OCI-LY3 (cell line): ENCODE measurements around the gene MYO1G.

Experiments
- H2AFZ ChIP-seq: fragments of 200-600, 300-600 bp; shearing (Covaris generic); 2 replicates; pipeline ENCODE4 v1.6.0; 2014; ENCODE audit warnings: antibody characterized with exemption, low read depth, low read length
- H3K27ac ChIP-seq: fragments of 200-600, 300-600 bp; sonication (generic); 2 replicates; pipeline ENCODE4 v1.5.1; 2014; ENCODE audit warnings: mild to moderate bottlenecking, low read length, moderate library complexity, mixed read lengths
- H3K27me3 ChIP-seq: fragments of 200-600, 300-600 bp; sonication (generic); 2 replicates; pipeline ENCODE4 v1.6.1; 2014; ENCODE audit warnings: low read depth, low read length, mixed read lengths
- H3K36me3 ChIP-seq: fragments of 200-600, 300-600 bp; sonication (generic); replicated peaks from 2 replicates; pipeline ENCODE3; 2014; ENCODE audit warnings: low read depth, low read length, mixed read lengths
- H3K4me1 ChIP-seq: fragments of 300-600, 200-600 bp; sonication (generic); 2 replicates; pipeline ENCODE4 v1.6.1; 2014; ENCODE audit warnings: low read length, mixed read lengths
- H3K4me2 ChIP-seq: fragments of 200-600, 300-600 bp; sonication (generic); 2 replicates; pipeline ENCODE4 v1.6.1; 2014; ENCODE audit warnings: low read length, mixed read lengths
- H3K4me3 ChIP-seq: fragments of 300-600, 200-600 bp; sonication (generic); 2 replicates; pipeline ENCODE4 v1.5.1; 2014; ENCODE audit warnings: antibody characterized with exemption, mild to moderate bottlenecking, low read length, moderate library complexity
- H3K79me2 ChIP-seq: fragments of 300-600, 200-600 bp; shearing (Covaris generic); 2 replicates; pipeline ENCODE4 v1.6.1; 2014; ENCODE audit warnings: mild to moderate bottlenecking, low read length, mixed read lengths
- H3K9ac ChIP-seq: fragments of 300-600, 200-600 bp; shearing (Covaris generic); 2 replicates; pipeline ENCODE4 v1.6.0; 2014; ENCODE audit warnings: mild to moderate bottlenecking, low read length, moderate library complexity
- H3K9me3 ChIP-seq: fragments of 200-600, 300-600 bp; shearing (Covaris generic); 2 replicates; pipeline ENCODE4 v1.6.1; 2014; ENCODE audit warnings: low read length, mixed read lengths; ENCODE audit not compliant: insufficient read depth
- H4K20me1 ChIP-seq: fragments of 200-600, 300-600 bp; sonication (generic); 2 replicates; pipeline ENCODE4 v1.6.1; 2016; ENCODE audit warnings: low read length, mixed read lengths; ENCODE audit not compliant: insufficient read depth
- CTCF ChIP-seq: fragments of 200-600, 300-600 bp; sonication (generic); IDR thresholded peaks from 2 replicates; pipeline ENCODE4 v1.5.1; 2014; ENCODE audit warnings: antibody characterized with exemption, low read length, low read depth
- EZH2phosphoT487 ChIP-seq: fragments of 200-600 bp; shearing (Covaris generic); IDR thresholded peaks from 2 replicates; pipeline ENCODE4 v1.6.1; 2018; ENCODE audit warnings: antibody characterized with exemption, mixed run types, low read depth

Gene MYO1G

GRCh38 chr7:44945479-44945878, 33.3 kb downstream of the MYO1G start:
- Histone ChIP-seq H3K4me2 (no peak overlapping the region), H3K27ac (no peak overlapping the region), H3K36me3 (no peaks in the 10 kb centered on the region), H4K20me1 (no peaks in the 10 kb centered on the region), H3K79me2 (no peaks in the 10 kb centered on the region), H3K9me3 (no peaks in the 10 kb centered on the region), H3K4me1 (no peaks in the 10 kb centered on the region), H2AFZ (no peak overlapping the region), H3K4me3 (no peak overlapping the region), H3K27me3 (peaks cover 13% of the 10 kb centered on the region), H3K9ac (no peak overlapping the region)
- no peak for TF ChIP-seq EZH2phosphoT487
- TF ChIP-seq CTCF = no peak

DNA sequence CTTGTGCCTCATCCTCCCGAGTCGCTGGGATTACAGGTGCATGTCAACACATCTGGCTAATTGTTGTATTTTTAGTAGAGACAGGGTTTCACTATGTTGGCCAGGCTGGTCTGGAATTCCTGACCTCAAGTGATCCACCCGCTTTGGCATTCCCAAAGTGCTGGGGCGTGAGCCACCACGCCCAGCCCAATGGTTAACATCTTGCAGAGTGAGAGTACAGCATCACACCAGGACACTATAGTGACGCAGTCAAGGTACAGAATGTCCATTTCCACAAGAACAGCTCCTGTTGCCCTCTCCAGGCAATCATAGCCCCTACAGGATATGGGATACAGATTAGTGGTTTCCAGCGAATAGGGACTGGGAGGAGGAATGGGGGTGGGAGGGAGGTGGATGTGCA, 34.0 kb downstream of the MYO1G start:
- TF ChIP-seq CTCF (no peak), EZH2phosphoT487 (no peak)
- peaks cover 8% of the 10 kb centered on the region; the same call in 1 of the 2 replicates for H3K27me3 ChIP-seq

DNA sequence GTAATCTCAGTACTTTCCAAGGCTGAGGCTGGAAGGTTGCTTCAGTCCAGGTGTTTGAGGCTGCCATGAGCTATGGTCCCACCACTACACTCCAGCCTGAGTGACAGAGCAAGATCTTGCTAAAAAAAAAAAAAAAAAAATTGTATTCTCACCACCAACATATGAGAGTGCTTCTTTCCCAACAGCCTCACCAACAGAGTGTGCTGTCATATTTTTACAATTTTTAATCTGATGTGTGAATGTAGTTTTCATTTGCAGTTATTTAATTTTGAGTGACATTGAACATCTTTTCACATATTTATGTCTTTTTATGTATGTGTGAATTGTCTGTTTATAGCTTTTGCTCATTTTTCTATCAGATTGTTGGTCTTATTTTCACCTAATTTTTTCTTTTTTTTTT, 35.2 kb downstream of the MYO1G start:
- Histone ChIP-seq H3K4me1 (no peaks in the 10 kb centered on the region), H4K20me1 (no peaks in the 10 kb centered on the region), H3K79me2 (no peaks in the 10 kb centered on the region), H3K27ac (no peak overlapping the region), H3K9ac (no peak overlapping the region), H3K4me3 (no peak overlapping the region), H3K9me3 (no peaks in the 10 kb centered on the region), H3K4me2 (no peak overlapping the region), H3K27me3 (0 out of 2 replicates have a peak, but pooled peaks cover 7% of the 10 kb centered on the region), H3K36me3 (no peaks in the 10 kb centered on the region), H2AFZ (no peak overlapping the region)
- no peak for TF ChIP-seq EZH2phosphoT487
- no peak for TF ChIP-seq CTCF

More for the DNA sequence above, 34.0 kb downstream of the MYO1G start:
- Histone ChIP-seq H3K4me2 (no peak overlapping the region), H2AFZ (no peak overlapping the region), H4K20me1 (no peaks in the 10 kb centered on the region), H3K36me3 (no peaks in the 10 kb centered on the region), H3K9ac (no peak overlapping the region), H3K4me3 (no peak overlapping the region), H3K27ac (no peak overlapping the region), H3K9me3 (no peaks in the 10 kb centered on the region), H3K79me2 (no peaks in the 10 kb centered on the region), H3K4me1 (no peaks in the 10 kb centered on the region)

DNA sequence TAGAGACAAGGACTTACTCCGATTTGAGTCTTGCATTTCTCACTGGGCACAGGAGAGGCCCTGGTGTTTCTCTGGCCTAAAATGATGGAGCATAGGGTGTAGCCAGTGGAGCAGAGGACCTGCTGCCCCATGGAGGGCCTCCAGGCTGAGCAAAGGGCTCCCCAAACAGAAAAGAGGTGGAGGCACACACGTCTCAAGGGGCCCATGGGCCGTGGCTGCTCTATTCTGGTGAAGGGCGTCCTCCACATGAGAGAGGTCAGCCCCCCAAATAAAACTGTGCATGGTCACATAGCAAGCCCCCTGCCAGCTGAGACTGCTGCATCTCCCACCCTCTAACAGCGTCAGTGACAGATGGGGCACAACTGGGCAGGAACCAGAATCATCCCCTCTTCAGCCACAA, 41.4 kb downstream of the MYO1G start:
- no peak for TF ChIP-seq CTCF
- no peak for TF ChIP-seq EZH2phosphoT487
- Histone ChIP-seq H4K20me1 (no peaks in the 10 kb centered on the region), H3K36me3 (no peaks in the 10 kb centered on the region), H3K4me3 (no peak overlapping the region), H3K9me3 (no peaks in the 10 kb centered on the region), H2AFZ (no peak overlapping the region), H3K4me1 (peaks cover 8% of the 10 kb centered on the region), H3K9ac (no peak overlapping the region), H3K4me2 (no peak overlapping the region), H3K79me2 (no peaks in the 10 kb centered on the region), H3K27me3 (no peaks in the 10 kb centered on the region), H3K27ac (no peak overlapping the region)
